GM12878 (cell line): ENCODE data around the gene MARVELD1. TPM values are rescaled to one million over a fixed set of nuclear protein-coding genes. Genes with fewer than 3 reads are reported as not detected.

ENCODE experiments used
- ATF7 ChIP-seq: fragments of 450-650 bp; IDR thresholded peaks from 2 replicates; pipeline ENCODE4 v1.6.1; 2016; ENCODE audit warnings: low read depth, mild to moderate bottlenecking
- BHLHE40 ChIP-seq, 2 experiments: fragments of 450-650 bp in 1 of 2; IDR thresholded peaks; 2 replicates each; pipeline ENCODE4 v1.6.1; 2011 to 2017; ENCODE audit warnings: low read depth in 2 of 2, borderline replicate concordance in 1 of 2, improper control_type of control experiment in 1 of 2, low read length in 1 of 2, mild to moderate bottlenecking in 1 of 2
- ETV6 ChIP-seq, 2 experiments: fragments of 450-650 bp in 1 of 2; IDR thresholded peaks in 1 of 2; conservative IDR thresholded peaks in 1 of 2; 2 replicates each; pipeline ENCODE4 v1.6.1; 2014; ENCODE audit warnings: antibody characterized with exemption in 1 of 2, borderline replicate concordance in 1 of 2, low read depth in 1 of 2, mild to moderate bottlenecking in 1 of 2, moderate library complexity in 1 of 2
- JUNB ChIP-seq: IDR thresholded peaks from 2 replicates; pipeline ENCODE4 v1.6.1; 2016; ENCODE audit warnings: antibody characterized with exemption, mild to moderate bottlenecking
- MEF2A ChIP-seq: IDR thresholded peaks from 2 replicates; pipeline ENCODE4 v1.6.1; 2011; ENCODE audit warnings: low read depth, mild to moderate bottlenecking, low read length, moderate library complexity; ENCODE audit not compliant: insufficient read depth
- MXI1 ChIP-seq: fragments of 150-350 bp; IDR thresholded peaks from 2 replicates; pipeline ENCODE4 v1.6.1; 2011; ENCODE audit warnings: low read depth, mild to moderate bottlenecking, inconsistent platforms, low read length, improper control_type of control experiment
- NR2C1 ChIP-seq: fragments of 450-650 bp; IDR thresholded peaks from 2 replicates; pipeline ENCODE4 v1.6.1; 2017; ENCODE audit warnings: antibody characterized with exemption, mild to moderate bottlenecking, moderate library complexity
- NRF1 ChIP-seq: conservative IDR thresholded peaks from 2 replicates; pipeline ENCODE4 v1.6.1; 2011; ENCODE audit warnings: mild to moderate bottlenecking, low read depth, low read length, improper control_type of control experiment
- PAX5 ChIP-seq: IDR thresholded peaks from 2 replicates; pipeline ENCODE4 v1.6.1; 2011; ENCODE audit warnings: low read depth, low read length, borderline replicate concordance
- RAD51 ChIP-seq: fragments of 450-650 bp; IDR thresholded peaks from 2 replicates; pipeline ENCODE4 v1.6.1; 2016; ENCODE audit warnings: moderate library complexity, mild to moderate bottlenecking, inconsistent platforms
- SIN3A ChIP-seq: IDR thresholded peaks from 2 replicates; pipeline ENCODE4 v1.6.1; 2012; ENCODE audit warnings: low read depth, low read length, improper control_type of control experiment
- SMC3 ChIP-seq: IDR thresholded peaks from 2 replicates; pipeline ENCODE4 v1.6.1; 2011; ENCODE audit warnings: low read length, improper control_type of control experiment, borderline replicate concordance
- TBL1XR1 ChIP-seq: IDR thresholded peaks from 2 replicates; pipeline ENCODE4 v1.6.1; 2012; ENCODE audit warnings: low read depth, low read length, improper control_type of control experiment
- YBX1 ChIP-seq: fragments of 450-650 bp; IDR thresholded peaks from 2 replicates; pipeline ENCODE4 v1.6.1; 2016; ENCODE audit warnings: antibody characterized with exemption
- ZNF217 ChIP-seq: fragments of 450-650 bp; IDR thresholded peaks from 2 replicates; pipeline ENCODE4 v1.6.1; 2017; ENCODE audit warnings: antibody characterized with exemption, mild to moderate bottlenecking
- ZZZ3 ChIP-seq: IDR thresholded peaks from 2 replicates; pipeline ENCODE4 v1.6.1; 2011; ENCODE audit warnings: low read depth; ENCODE audit not compliant: control insufficient read depth, insufficient read length
- polyA plus RNA-seq, 11 experiments: library from polyadenylated mRNA; depleted of rRNA in 4 of 11; unstranded in 6 of 11; stranded (reverse) in 5 of 11; fragments of >200 nt; fragmentation: Nextera tagmentation in 4 of 11; fragmentation: Illumina TruSeq in 1 of 11; extraction: Ambion mirVana in 4 of 11; extraction: Trizol in 1 of 11; gene quantifications; 1 replicate in 1 of 11; 2 replicates in 10 of 11; pipeline versions ENCODE4 v1.2.1 to v1.2.3, GENCODE V29; 2011 to 2016; ENCODE audit warnings: inconsistent platforms in 2 of 11, missing spikeins in 2 of 11, low read depth in 1 of 11
- total RNA-seq, 4 experiments: library from RNA; depleted of rRNA in 3 of 4; stranded (reverse); fragments of >200 nt in 3 of 4; fragmentation: Illumina TruSeq in 1 of 4; extraction: Trizol in 1 of 4; gene quantifications; 2 replicates each; pipeline versions ENCODE4 v1.2.1 to v1.2.3, GENCODE V29; 2013 to 2021
- TF ChIP-seq, protein P1 (sequence below): IDR thresholded peaks from 2 replicates; pipeline ENCODE4 v1.6.1; 2011; ENCODE audit warnings: mild to moderate bottlenecking, low read depth, low read length, moderate library complexity; ENCODE audit not compliant: insufficient replicate concordance
- TF ChIP-seq, protein P2 (sequence below): IDR thresholded peaks from 2 replicates; pipeline ENCODE4 v1.6.1; 2011; ENCODE audit warnings: borderline replicate concordance, low read depth, mild to moderate bottlenecking, moderate library complexity, low read length; ENCODE audit not compliant: insufficient read depth, poor library complexity, severe bottlenecking
- TF ChIP-seq, protein P3 (sequence below): fragments of 450-650 bp; IDR thresholded peaks from 2 replicates; pipeline ENCODE4 v1.6.1; 2017; ENCODE audit warnings: mild to moderate bottlenecking, moderate library complexity
- TF ChIP-seq, protein P4 (sequence below): fragments of 450-650 bp; IDR thresholded peaks from 2 replicates; pipeline ENCODE4 v1.6.1; 2017; ENCODE audit warnings: mild to moderate bottlenecking

MARVELD1 gene
- total and polyA plus RNA-seq, 10 of the 15 experiments (the other 5 are each of a cell fraction or from before 2014, with no cell fraction given) = 0.54 to 8.4 (median 3.2) TPM

DNA sequence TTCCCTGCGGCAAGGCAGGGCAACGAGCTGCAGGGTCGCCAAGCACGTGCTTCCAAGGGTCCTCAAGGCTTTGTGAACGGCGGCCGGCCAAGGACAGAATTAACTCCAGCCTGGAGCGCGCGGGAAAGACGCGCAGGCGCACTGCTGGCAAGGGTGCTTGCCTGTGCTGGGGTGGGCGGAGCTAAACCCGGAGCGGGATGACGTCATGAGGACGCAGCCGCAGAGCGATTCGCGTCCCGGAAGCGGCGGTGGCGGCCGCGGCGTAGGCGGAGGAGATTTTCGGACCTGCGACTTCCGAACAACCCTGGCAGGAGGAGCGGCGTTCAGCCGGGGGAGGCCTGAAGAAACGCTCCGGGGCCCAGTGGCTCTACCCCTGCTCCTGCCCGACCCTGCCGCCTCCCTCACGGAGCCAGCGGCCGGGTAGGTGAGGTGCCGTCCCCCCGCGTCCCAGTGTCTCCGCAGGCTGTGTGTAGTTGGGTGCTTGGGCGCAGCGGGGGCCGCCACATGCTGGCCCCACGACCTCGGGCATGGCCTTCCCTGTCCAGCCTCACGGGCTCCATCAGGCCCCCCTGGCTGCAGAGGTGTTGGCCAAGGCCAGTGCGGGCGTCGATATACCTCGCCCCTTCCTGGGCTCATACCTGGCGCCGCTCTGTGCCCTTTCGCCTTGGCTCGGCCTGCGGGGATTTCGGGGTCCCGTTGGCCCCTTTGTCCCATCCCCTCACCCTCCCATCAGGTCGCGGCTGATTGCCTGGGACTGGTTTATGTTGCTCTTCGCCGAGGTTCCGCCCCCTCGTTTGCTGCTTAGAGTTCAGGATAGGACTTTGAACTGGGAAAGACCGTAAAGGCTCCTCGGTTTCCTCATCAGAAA, 23.6 kb downstream of the MARVELD1 start, which contains the start of gene ZFYVE27 (continued):
- no peak for TF ChIP-seq SMC3
- TF ChIP-seq, protein P1, sequence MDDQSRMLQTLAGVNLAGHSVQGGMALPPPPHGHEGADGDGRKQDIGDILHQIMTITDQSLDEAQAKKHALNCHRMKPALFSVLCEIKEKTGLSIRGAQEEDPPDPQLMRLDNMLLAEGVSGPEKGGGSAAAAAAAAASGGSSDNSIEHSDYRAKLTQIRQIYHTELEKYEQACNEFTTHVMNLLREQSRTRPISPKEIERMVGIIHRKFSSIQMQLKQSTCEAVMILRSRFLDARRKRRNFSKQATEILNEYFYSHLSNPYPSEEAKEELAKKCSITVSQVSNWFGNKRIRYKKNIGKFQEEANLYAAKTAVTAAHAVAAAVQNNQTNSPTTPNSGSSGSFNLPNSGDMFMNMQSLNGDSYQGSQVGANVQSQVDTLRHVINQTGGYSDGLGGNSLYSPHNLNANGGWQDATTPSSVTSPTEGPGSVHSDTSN = no peak
- no peak for TF ChIP-seq MEF2A
- no peak for TF ChIP-seq RAD51
- TF ChIP-seq JUNB = no peak
- peak; percentile 100 for TF ChIP-seq ATF7
- TF ChIP-seq TBL1XR1 = no peak
- TF ChIP-seq, protein P2, sequence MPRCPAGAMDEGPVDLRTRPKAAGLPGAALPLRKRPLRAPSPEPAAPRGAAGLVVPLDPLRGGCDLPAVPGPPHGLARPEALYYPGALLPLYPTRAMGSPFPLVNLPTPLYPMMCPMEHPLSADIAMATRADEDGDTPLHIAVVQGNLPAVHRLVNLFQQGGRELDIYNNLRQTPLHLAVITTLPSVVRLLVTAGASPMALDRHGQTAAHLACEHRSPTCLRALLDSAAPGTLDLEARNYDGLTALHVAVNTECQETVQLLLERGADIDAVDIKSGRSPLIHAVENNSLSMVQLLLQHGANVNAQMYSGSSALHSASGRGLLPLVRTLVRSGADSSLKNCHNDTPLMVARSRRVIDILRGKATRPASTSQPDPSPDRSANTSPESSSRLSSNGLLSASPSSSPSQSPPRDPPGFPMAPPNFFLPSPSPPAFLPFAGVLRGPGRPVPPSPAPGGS = no peak
- TF ChIP-seq NRF1 = peak; percentile 84
- peak; percentile 41; the same call in 1 of the 2 replicates for TF ChIP-seq PAX5
- TF ChIP-seq, protein P3, sequence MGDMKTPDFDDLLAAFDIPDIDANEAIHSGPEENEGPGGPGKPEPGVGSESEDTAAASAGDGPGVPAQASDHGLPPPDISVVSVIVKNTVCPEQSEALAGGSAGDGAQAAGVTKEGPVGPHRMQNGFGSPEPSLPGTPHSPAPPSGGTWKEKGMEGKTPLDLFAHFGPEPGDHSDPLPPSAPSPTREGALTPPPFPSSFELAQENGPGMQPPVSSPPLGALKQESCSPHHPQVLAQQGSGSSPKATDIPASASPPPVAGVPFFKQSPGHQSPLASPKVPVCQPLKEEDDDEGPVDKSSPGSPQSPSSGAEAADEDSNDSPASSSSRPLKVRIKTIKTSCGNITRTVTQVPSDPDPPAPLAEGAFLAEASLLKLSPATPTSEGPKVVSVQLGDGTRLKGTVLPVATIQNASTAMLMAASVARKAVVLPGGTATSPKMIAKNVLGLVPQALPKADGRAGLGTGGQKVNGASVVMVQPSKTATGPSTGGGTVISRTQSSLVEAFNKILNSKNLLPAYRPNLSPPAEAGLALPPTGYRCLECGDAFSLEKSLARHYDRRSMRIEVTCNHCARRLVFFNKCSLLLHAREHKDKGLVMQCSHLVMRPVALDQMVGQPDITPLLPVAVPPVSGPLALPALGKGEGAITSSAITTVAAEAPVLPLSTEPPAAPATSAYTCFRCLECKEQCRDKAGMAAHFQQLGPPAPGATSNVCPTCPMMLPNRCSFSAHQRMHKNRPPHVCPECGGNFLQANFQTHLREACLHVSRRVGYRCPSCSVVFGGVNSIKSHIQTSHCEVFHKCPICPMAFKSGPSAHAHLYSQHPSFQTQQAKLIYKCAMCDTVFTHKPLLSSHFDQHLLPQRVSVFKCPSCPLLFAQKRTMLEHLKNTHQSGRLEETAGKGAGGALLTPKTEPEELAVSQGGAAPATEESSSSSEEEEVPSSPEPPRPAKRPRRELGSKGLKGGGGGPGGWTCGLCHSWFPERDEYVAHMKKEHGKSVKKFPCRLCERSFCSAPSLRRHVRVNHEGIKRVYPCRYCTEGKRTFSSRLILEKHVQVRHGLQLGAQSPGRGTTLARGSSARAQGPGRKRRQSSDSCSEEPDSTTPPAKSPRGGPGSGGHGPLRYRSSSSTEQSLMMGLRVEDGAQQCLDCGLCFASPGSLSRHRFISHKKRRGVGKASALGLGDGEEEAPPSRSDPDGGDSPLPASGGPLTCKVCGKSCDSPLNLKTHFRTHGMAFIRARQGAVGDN = peak; percentile 99
- TF ChIP-seq, protein P4, sequence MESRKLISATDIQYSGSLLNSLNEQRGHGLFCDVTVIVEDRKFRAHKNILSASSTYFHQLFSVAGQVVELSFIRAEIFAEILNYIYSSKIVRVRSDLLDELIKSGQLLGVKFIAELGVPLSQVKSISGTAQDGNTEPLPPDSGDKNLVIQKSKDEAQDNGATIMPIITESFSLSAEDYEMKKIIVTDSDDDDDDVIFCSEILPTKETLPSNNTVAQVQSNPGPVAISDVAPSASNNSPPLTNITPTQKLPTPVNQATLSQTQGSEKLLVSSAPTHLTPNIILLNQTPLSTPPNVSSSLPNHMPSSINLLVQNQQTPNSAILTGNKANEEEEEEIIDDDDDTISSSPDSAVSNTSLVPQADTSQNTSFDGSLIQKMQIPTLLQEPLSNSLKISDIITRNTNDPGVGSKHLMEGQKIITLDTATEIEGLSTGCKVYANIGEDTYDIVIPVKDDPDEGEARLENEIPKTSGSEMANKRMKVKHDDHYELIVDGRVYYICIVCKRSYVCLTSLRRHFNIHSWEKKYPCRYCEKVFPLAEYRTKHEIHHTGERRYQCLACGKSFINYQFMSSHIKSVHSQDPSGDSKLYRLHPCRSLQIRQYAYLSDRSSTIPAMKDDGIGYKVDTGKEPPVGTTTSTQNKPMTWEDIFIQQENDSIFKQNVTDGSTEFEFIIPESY = 0 out of 2 replicates have a peak, but pooled peaks have one; percentile 47
- no peak for TF ChIP-seq ZZZ3
- peak; percentile 70; the same call in 1 of the 2 replicates for TF ChIP-seq SIN3A
- TF ChIP-seq MXI1 = peak; percentile 12; the same call in 1 of the 2 replicates
- TF ChIP-seq BHLHE40 (IDR thresholded peaks at IDR 0.05; ENCODE audit: borderline replicate concordance in 1 of 2, low read depth in 2 of 2, low read length in 1 of 2) = peak; percentile 72 to 90
- no peak for TF ChIP-seq YBX1
- no peak for TF ChIP-seq NR2C1
- no peak for TF ChIP-seq ETV6 (conservative IDR thresholded peaks at IDR 0.05 in 1 of 2, IDR thresholded peaks at IDR 0.05 in 1 of 2; ENCODE audit: borderline replicate concordance in 1 of 2, low read depth in 1 of 2)
- TF ChIP-seq ZNF217 = no peak
